ENCODE measurements around the gene COPE. TPM values are rescaled to one million over a fixed set of nuclear protein-coding genes. Genes with fewer than 3 reads are reported as not detected.

COPE gene
- total and polyA plus RNA-seq, 2 of the 8 experiments (the other 6 are each of a cell fraction or from before 2014, with no cell fraction given), result 178 to 356 TPM

DNA sequence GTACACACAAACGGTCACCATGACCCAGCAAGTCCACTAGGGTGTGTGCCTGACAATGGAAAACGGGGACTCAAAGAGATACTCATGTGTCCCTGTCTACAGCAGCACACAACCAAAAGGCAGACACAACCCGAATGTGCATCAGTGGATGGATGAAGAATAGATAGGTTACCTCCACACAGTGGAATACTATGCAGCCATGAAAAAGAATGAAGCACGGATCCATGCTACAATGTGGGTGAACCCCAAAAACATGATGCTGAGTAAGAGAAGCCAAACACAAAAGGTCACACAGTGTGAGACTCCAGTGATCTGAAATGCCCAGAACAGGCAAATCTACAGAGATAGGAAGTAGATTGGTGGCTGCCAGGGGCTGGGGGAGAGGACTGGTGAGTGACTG, 32.2 kb downstream of the COPE start:
- no peaks in the 10 kb centered on the region for H3K27me3 ChIP-seq (replicated peaks in 1 of 4; ENCODE audit: control insufficient read depth in 3 of 4, extremely low read depth in 1 of 4, insufficient read depth in 3 of 4, low read length in 3 of 4)

More for the DNA sequence above, 32.2 kb downstream of the COPE start:
- no peak overlapping the region for H3K56ac ChIP-seq (replicated peaks; ENCODE audit: insufficient read length, low read depth, low read length)
- FAIRE-seq (no peak), DNase-seq (ENCODE audit: low read depth in 1 of 2, low spot score in 2 of 2) (no peak)
- no peak overlapping the region for H2BK120ac ChIP-seq (replicated peaks; ENCODE audit: low read depth, low read length)
- H4K91ac ChIP-seq (replicated peaks; ENCODE audit: insufficient read length, low read length), result no peak overlapping the region
- CTCF ChIA-PET (ENCODE audit: partially characterized antibody), result no interaction called here
- H4K5ac ChIP-seq (ENCODE audit: insufficient read length, low read depth, low read length), result no peak overlapping the region
- no peak overlapping the region for H3K27ac ChIP-seq (ENCODE audit: low read depth, low read length)
- TF ChIP-seq EP300 (IDR thresholded peaks at IDR 0.05; ENCODE audit: borderline replicate concordance in 1 of 2, low read depth in 2 of 2, low read length in 2 of 2) (no peak), KDM1A (IDR thresholded peaks at IDR 0.05; ENCODE audit: borderline replicate concordance, low read length) (peak; percentile 86)
- no peak overlapping the region for H3K14ac ChIP-seq (ENCODE audit: insufficient read length)
- H2BK20ac ChIP-seq (ENCODE audit: low read length), result no peak overlapping the region
- no peak overlapping the region for H3K4ac ChIP-seq (replicated peaks; ENCODE audit: insufficient read length, low read depth, low read length)
- H4K8ac ChIP-seq (ENCODE audit: extremely low read depth, insufficient read depth, low read length), result no peak overlapping the region
- no peak overlapping the region for H2BK15ac ChIP-seq (ENCODE audit: low read length)
- no peak overlapping the region for H2AFZ ChIP-seq (ENCODE audit: low read length)
- no peak overlapping the region for H3K18ac ChIP-seq (ENCODE audit: extremely low read depth, low read length)
- 88% methylated on average over 4 of the region's 4 CpGs; no CpG with 5 or more reads in 1 of the 2 experiments for WGBS, 2 experiments (ENCODE audit: extremely low coverage in 1 of 2, insufficient coverage in 1 of 2, insufficient read length in 1 of 2, insufficient replicate concordance in 2 of 2, low coverage in 1 of 2, low lambda C conversion rate in 2 of 2, missing lambda C conversion rate in 1 of 2)
- H2AK5ac ChIP-seq (ENCODE audit: low read depth, low read length), result no peak overlapping the region
- peaks cover 0 to 13% of the 10 kb centered on the region in 2 experiments for H4K20me1 ChIP-seq (replicated peaks in 1 of 2; ENCODE audit: control insufficient read depth in 1 of 2, insufficient read depth in 2 of 2, low read length in 2 of 2)
- H3K23ac ChIP-seq (ENCODE audit: insufficient read length), result no peak overlapping the region
- no peak overlapping the region for H2BK12ac ChIP-seq (ENCODE audit: low read depth, low read length)
- 0 out of 2 replicates have a peak, but pooled peaks cover 2% of the 10 kb centered on the region for H3K79me1 ChIP-seq (ENCODE audit: low read depth, low read length)
- H3K9me3 ChIP-seq (ENCODE audit: insufficient read depth in 2 of 2, low read depth in 1 of 2, low read length in 1 of 2), result no peaks in the 10 kb centered on the region
- H3K79me2 ChIP-seq (ENCODE audit: control insufficient read depth in 1 of 2, insufficient read depth in 2 of 2, low read length in 2 of 2), result no peaks in the 10 kb centered on the region
- H3K4me3 ChIP-seq (ENCODE audit: extremely low read depth in 1 of 4, insufficient read depth in 2 of 4, low read depth in 3 of 4, low read length in 4 of 4), result no peak overlapping the region
- H3K4me1 ChIP-seq (replicated peaks in 1 of 4; ENCODE audit: control insufficient read depth in 3 of 4, insufficient read depth in 4 of 4, low read length in 3 of 4), result no peaks in the 10 kb centered on the region
- POLR2A ChIA-PET (ENCODE audit: partially characterized antibody), result interaction anchor here (0.8 to 1.4 kb wide), 3 partner anchors 10 to 88 kb away, joined by 3 to 5 read pairs (median 4); no protein-coding TSS in a partner anchor
- H3K4me2 ChIP-seq (ENCODE audit: insufficient read depth in 1 of 2, low read depth in 2 of 2, low read length in 2 of 2), result no peak overlapping the region
- no peak overlapping the region for H2BK5ac ChIP-seq (ENCODE audit: low read depth, low read length)
- peaks cover 0 to 5% (median 1%) of the 10 kb centered on the region in 4 experiments; a peak in 2 of 8 replicates for H3K36me3 ChIP-seq (ENCODE audit: control insufficient read depth in 2 of 4, insufficient read depth in 4 of 4, low read length in 3 of 4)
- H3K23me2 ChIP-seq (ENCODE audit: low read depth, low read length), result no peaks in the 10 kb centered on the region
- no peak overlapping the region for H3K9ac ChIP-seq (replicated peaks in 1 of 4; ENCODE audit: extremely low read depth in 1 of 4, low read depth in 3 of 4, low read length in 3 of 4)
